ENCODE measurements around the gene TMUB2.
"Not testable (repeated sequence)": the region's sequence is repeated elsewhere in the genome, so short reads cannot be mapped to it uniquely, and the experiment has no call there.

The TMUB2 gene

DNA sequence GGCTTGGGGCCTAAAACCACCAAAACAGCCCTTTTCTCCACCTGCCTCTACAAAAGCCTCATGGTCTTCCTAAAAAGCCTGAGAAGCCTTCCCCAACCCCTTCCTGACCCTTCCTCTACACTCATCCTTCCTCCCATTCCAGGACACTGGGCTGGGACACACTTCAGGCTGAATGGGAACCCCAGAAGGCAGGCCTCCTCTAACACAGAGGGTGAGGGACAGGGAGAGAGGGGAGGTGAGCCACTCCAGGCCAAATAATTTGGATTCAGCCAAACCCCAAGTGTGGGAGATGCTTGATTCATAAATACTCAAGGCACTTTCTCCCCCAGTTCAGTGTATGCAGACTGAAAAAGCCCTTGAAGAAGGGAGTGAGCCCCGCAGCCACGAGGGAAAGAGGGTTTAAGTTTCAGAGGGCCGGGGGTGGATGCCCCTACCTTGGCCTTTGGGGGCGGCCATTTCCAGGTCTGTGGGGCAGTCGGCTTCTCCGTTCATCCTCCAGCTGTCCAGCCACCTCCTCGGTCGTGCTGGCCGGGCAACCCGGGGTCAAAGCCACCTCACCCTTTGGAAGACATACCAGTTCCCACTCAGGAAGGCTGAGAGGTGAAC lies 31.1 kb downstream of the TMUB2 start:
- DNase-seq (ENCODE audit: extremely low spot score, insufficient read length, low read depth) (no peak), FAIRE-seq (no peak)

DNA sequence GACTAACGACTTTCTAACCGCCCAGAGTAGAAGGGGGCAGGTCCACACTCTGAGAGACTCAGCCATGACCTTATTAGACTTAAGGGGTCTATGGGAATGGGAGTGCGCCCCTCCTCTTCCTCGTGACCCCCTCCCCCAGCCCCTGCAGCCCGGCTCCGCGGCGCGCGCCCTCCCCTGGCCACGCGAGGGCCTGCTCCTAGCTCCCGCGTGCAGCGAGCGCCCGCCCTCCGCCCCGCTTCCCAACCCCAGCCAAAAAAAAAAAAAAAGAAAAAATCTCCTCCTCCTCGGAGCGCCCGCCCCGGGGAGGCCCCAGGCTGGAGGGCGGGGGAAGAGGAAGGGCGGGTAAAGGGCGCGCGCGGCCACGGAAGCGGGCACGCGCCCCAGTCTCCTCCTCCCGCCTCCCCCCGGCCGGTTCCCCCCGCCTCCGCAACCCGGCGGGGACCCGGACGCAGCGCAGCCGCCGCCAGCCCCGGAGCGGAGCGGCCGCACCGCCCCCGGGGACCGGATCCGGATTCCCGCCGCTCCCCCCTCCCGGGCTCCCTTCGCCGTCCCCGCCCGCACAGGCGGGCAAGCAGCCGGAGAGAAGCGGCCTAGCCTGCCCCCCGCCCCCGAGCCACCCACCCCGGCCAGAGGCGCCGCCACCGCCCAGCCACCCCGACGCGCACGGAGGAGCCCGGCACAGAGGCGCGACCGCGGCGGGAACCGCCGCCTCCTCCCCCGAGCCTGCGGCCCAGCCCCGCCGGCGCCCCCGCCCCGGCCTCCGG lies 31.8 kb downstream of the TMUB2 start:
- DNase-seq (ENCODE audit: extremely low spot score, insufficient read length, low read depth) = peak; percentile 81
- FAIRE-seq = peak; percentile 68

DNA sequence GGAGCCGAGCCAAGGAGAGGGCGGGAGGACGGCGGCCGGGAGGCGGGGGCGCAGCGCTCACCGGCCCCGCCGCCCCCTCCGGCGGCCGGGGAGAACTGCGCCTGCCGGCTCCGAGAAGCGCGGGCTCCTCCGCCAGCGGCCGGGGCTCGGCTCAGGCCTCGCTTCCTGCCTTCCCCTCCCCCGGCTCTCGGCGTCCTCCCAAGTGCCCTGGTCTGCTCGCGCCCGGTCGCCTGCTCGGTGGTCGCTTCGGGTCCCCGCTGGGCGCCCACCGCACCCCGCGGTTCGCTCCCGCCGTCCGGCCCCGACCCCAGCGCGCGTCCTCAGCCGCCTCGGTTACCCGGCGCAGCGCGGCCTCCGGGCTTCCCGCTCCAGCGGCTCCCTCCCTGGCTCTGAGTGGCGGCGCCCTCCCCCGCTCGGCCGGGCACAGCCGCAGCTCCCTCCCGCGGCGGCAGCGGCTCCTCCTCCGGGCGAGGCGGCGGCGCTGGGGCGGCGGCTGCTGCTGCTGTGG lies 32.4 kb downstream of the TMUB2 start:
- FAIRE-seq (no peak), DNase-seq (ENCODE audit: extremely low spot score, insufficient read length, low read depth) (no peak)

DNA sequence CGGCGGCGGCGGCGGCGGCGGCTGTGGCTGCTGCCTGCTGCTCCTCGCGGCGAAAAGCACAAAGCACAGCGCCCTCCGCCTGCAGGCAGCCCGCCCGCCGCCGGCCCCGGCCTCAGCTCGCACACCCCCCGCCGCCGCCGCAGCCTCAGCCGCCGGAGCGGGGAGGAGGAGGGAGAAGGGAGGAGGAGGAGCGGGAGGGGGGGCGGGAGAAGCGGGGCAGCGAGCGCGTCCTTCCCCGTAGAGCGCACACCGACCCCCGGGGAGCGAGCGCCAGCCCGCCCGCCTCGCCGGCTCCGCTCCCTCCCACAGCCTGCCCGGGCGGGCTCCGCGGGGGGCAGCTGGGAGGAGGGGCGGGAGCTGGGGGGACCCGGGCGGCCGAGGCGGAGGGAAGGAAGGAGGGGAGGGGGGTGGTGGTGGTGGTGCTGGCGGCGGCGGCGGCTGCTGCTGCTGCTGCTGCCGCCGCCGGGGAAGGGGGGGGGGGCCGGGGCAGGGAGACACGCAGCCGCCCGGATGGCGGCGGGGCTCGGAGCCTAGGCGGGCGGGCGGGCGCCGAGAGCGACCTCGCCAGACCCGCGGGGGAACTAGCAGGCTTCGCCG lies 32.9 kb downstream of the TMUB2 start, which contains the start of gene UBTF:
Gene UBTF, minus strand, starts transcription at position 60 of the 597 bp plus-strand sequence. CDS start 1,446 bp downstream, outside the sequence.
- no peak for FAIRE-seq
- no peak for DNase-seq (ENCODE audit: extremely low spot score, insufficient read length, low read depth)

DNA sequence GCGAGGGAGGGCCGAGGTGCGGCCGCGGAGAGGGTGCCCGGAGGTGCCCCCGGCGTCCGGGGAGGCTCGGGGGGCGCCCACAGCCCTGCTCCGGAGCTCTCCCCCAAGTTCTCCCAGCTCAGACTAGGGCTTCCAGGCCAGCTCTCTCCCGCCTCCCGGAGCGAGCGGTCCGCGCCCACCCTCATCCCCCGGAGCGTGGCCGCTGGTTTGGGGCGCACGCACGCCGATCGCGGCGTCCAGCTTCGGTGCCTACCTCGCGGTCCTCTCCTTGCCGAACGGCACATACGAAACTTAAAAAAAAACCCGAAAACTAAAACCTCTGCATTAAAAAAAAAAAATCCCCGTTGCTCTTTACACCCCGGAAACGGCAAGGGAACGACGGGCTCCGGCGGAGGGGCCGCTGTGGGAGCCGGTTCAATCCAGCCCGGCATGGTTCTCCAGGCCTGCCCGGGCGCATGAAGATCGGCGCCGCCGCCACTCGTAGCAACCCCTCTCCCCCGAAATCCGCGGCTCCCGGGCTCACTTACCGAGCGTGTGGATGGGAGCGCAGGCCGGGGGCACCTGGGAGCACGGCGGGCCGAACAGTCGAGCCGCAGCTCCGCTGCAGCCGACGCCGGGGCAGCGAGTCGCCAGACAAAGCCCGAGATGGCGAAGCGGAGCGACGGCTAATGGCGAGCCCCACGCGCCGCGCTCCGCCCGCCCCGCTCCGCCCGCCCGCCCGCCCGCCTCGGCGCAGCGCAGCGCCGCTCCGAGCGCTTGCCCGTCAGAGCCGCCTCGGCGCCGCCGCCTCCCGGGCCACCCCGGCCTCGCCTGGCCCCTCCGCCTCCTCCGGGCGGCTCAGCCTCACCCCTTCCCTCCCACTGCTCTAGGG lies 33.7 kb downstream of the TMUB2 start:
- FAIRE-seq = no peak
- no peak for DNase-seq (ENCODE audit: extremely low spot score, insufficient read length, low read depth)

DNA sequence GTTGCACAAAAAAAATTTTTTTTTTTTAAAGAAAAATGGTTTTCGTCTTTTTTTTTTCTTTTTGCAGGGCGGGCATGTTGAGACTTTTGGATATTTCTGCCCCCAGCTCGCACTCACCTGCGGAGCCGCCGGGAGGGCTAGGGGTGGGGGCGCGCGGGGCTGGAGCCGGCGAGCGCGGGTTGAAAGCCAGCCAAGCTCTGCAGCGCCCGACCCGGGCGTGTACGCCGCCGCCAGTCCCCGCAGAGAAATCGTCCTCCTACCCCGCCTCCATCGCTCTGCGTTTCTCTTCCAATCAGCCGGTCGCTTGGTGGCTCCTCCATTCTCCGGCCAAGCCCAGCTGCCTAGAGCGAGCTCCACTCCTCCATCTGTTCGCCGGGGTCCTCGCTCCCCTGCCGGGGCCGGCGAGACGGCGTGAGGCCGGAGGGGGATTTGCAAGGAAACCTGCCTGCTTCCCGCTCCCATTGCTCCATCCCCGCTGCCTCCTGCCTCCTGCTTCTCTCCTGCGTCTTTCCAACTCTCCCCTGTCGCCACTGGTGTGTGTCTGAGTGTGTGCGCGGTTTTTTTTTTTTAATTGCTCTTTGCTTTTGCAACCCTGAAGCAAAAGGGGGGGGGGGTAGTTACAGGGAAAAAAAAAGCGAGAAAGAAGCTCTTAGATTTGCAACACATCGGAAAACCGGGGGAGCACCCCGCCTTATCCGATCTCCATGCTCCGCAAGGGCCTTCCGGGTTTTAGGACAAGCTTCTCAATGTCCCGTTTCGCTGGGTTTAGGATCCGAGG lies 34.5 kb downstream of the TMUB2 start:
- DNase-seq (ENCODE audit: extremely low spot score, insufficient read length, low read depth) = no peak
- peak; percentile 68 for FAIRE-seq

DNA sequence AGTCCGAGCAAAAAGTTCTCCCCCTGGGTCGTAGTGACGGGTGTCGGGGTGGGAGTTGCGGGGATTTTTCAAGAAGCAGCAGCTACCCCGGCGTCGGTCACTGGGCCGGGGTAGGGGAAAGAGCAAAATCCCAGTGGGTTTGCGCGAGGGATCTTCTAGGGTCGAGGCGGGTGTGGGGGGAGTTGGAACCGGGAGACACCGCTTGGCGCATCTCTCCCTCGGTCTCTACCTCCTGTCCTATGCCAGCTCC lies 35.0 kb downstream of the TMUB2 start:
- FAIRE-seq = no peak
- no peak for DNase-seq (ENCODE audit: extremely low spot score, insufficient read length, low read depth)

DNA sequence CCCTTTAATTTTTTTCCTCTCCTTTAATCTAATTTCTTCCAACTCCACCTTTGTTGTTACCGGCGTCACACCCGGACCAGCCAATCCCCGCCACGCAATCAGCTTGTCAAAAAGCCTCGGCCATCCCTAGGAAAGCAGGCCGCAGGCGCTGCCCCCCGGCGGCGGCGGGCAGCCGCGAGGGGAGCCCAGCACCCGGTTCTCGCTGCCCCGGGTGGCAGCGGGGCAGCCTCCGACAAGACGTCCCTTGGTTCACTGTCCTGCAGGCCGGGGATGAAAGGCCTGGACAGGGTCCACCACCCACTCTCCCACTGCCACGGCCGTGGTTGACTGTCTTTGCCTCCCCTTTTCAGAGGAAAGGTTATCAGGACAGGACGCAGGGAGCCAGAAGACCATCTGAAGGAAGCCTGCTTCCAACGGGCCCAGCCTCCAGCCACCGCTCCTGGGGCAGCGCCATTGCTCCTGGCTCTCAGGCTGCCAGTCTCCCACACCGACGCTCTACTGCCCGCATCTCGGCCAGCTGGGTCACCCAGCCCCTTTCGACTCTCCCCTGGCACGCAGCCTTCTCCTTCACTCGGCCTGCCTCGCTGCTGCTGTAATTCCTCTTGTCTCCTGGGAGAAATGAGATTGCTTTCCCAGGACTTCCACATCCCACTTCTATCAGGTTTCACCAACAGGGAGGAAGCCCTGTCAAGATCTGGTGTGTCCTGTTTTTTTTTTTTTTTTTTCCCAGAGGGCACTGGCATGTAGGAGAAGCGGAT lies 35.5 kb downstream of the TMUB2 start:
- DNase-seq (ENCODE audit: extremely low spot score, insufficient read length, low read depth) (no peak), FAIRE-seq (peak; percentile 42)

DNA sequence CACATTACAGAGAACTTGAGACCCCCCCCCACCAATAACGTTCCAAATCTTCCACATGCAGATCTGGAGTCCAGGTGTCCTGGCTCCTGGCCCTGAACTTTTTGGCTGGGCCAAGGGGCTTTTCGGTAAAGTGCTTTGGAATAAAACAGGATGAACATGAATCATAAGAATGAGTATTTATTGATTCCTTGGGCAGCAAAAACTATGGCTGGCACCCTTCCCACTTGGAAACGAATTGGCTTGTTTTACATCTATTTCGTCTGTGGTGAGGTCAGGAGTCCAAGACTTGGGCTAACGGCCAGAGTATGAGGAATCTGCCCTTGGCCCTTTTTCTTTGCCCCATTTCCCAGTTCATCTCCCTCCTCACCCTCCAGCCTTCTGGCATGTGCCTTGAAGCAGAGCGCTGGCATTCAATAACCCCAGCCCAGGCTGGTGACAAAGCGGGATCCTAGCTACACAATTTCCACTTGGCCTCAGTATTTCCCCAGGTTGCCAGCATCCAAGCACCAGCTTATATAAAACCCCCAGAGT lies 36.8 kb downstream of the TMUB2 start:
- DNase-seq (ENCODE audit: extremely low spot score, insufficient read length, low read depth) (no peak), FAIRE-seq (no peak)

DNA sequence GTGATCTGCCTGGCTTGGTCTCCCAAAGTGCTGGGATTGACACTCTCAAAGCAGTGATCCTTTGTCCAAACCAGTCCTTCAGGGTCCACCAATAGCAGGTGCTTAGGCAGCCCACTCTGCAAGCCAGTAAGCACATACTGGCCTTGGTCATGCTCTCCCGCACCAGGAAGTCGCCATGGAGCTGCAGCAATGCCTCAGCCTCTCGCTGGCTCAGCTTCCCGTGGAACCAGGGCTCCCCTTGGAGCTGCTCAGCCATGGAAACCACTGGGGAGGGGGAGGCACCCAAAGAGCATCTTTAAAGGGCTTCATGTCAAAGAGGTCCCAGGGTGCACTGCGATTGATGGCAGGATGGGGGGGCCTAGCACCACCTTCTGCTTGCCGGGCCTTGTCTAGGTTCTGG lies 42.3 kb downstream of the TMUB2 start:
- no peak for DNase-seq (ENCODE audit: extremely low spot score, insufficient read length, low read depth)
- no peak for FAIRE-seq

DNA sequence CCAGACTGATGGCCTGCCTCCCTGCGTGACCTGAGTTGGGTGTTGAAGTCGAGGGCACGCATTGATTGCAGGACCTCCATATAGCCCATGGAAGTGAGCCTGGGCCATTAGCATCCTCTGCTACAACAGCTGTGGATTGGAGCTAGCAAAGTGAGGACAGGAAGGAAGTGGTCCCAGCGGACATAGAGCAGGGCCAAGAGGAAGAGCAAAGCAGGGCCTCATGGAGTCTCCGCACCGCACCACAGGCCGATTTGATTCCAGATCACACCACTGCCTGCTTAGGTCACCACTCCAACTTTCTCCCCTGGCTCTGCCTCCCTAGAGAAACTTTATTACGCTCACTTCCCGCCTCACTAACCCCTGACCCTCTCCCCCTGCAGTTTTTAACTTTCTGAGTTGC lies 43.4 kb downstream of the TMUB2 start:
- DNase-seq (ENCODE audit: extremely low spot score, insufficient read length, low read depth) = no peak
- FAIRE-seq = no peak

DNA sequence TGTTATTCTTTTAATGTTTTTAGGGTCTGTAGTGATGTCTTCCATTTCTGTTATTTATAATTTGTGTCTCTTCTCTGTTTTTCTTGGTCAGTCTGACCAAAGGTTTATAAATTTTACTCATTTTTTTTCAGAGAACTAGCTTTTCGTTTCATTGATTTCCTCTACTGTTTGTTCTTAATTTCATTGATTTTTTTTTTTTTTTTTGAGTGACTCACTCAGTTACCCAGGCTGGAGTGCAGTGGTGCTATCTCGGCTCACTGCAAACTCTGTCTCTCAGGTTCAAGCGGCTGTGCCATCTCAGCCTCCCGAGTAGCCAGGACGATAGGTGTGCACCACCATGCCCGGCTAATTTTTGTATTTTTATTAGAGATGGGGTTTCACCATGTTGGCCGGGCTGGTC lies 45.3 kb downstream of the TMUB2 start:
- FAIRE-seq (no peak), DNase-seq (ENCODE audit: extremely low spot score, insufficient read length, low read depth) (no peak)

DNA sequence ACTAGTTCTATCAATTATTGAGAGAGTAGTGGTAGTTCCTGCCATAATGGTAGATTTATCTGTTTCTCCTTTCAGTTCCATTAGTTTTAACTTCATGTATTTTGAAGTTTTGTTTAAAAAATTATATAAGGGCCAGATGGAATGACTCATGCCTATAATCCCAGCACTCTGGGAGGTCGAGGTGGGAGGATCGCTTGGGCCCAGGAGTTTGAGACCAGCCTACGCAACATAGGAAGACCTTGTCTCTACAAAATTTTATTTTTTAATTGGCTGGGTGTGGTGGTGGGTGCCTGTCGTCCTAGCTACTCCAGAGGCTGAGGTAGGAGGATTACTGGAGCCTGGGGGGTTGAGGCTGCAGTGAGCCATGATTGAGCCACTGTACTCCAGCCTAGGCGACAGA lies 46.8 kb downstream of the TMUB2 start:
- DNase-seq (ENCODE audit: extremely low spot score, insufficient read length, low read depth) (no peak), FAIRE-seq (no peak)

DNA sequence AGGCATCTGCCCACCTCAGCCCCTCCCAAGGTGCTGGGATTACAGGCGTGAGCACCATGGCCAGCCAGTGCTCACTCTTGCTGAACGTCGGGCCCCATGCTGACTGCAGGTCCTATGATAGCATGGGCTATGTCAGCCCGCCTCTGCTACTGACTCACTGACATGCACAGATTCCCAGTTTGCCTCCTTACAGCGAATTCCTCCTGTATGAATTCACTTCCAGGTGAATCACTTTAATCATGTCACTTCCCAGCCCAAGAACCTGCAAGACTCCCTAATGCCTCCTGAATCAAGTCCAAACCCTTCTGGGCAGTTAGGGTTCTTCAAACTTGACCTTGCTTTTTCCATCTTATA lies 48.8 kb downstream of the TMUB2 start:
- no peak for DNase-seq (ENCODE audit: extremely low spot score, insufficient read length, low read depth)
- no peak for FAIRE-seq

DNA sequence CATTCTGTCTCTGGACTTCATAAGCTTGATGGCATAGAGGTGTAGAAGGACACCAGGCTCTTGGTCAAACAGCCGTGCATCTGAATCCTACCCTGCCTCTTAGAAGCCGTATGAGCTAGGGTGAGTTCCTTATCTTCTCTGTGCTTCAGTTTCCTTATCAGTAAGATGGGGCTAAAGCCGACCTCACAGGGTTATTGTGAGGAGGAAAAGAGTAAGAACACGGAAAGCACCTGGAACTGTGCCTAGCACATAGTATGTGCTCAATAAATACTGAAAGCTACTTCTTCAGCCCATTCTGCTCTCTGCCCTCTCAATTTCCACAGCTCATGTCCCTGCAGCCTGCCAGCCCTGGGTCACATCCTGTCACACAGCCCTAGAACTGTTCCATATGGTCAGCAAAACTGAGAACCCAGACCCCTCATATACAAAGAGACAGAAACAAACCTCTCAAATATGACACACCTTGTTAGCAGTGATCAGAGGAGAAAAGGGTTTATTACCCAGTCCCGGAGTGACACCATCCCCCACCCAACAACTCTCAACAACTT lies 49.7 kb downstream of the TMUB2 start:
- peak; percentile 66 for FAIRE-seq
- DNase-seq (ENCODE audit: extremely low spot score, insufficient read length, low read depth) = no peak

DNA sequence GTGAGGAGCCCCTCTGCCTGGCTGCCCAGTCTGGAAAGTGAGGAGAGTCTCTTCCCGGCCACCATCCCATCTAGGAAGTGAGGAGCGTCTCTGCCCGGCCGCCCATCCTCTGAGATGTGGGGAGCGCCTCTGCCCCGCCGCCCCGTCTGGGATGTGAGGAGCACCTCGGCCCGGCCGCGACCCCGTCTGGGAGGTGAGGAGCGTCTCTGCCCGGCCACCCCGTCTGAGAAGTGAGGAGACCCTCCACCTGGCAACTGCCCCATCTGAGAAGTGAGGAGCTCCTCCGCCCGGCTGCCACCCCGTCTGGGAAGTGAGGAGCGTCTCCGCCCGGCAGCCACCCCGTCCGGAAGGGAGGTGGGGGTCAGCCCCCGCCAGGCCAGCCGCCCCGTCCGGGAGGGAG lies 51.1 kb downstream of the TMUB2 start:
- DNase-seq (ENCODE audit: extremely low spot score, insufficient read length, low read depth); FAIRE-seq: not testable (repeated sequence)

DNA sequence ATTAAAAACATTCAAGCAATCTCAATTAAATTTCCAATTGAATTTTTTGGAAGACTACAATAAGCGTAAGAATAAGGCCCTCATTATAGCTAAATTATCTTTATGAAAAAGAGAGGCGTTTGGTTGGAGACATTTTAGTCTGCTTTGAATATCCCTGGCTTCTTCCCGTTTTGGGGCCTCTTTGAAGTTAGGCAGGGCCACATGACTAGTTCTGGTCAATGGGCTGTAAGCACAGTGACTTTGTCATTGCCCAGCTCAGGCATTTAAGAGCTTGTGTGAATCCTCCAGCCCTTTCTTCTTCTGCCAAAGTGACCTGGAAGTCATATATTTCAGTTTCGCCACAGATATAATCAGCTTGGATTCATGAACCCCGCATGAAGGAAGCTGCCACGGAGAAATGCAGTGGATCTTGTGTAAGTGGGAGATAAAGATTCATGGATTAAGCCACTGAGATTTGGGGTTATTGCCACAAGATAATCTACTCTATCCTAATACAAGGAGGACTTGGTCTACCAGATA lies 54.4 kb downstream of the TMUB2 start:
- DNase-seq (ENCODE audit: extremely low spot score, insufficient read length, low read depth) (no peak), FAIRE-seq (no peak)
